Ishikawa (cell line): ENCODE results near the gene TMPRSS12.

Experiments
- CEBPB ChIP-seq: IDR thresholded peaks from 2 replicates; pipeline ENCODE4 v1.6.1; 2012
- CREB1 ChIP-seq: IDR thresholded peaks from 2 replicates; pipeline ENCODE4 v1.6.1; 2012; ENCODE audit warnings: low read depth
- NFIC ChIP-seq: IDR thresholded peaks from 2 replicates; pipeline ENCODE4 v1.6.1; 2012
- REST ChIP-seq: IDR thresholded peaks from 2 replicates; pipeline ENCODE4 v1.6.1; 2012; ENCODE audit warnings: low read depth, mild to moderate bottlenecking
- TCF12 ChIP-seq: IDR thresholded peaks from 2 replicates; pipeline ENCODE4 v1.6.1; 2012; ENCODE audit warnings: low read depth
- TEAD4 ChIP-seq: IDR thresholded peaks from 2 replicates; pipeline ENCODE4 v1.6.1; 2012

GRCh38 chr12:50922820-50923219 lies 80.1 kb downstream of the TMPRSS12 start:
- TF ChIP-seq TEAD4 = no peak
- no peak for TF ChIP-seq NFIC
- no peak for TF ChIP-seq CREB1
- TF ChIP-seq CEBPB = no peak
- no peak for TF ChIP-seq REST
- TF ChIP-seq TCF12 = no peak
